Stimulated activated CD4-positive, alpha-beta T cell treated with anti-CD3 and anti-CD28 coated beads, Interleukin-1b, Interleukin-23, amount 100 ng/mL, for 24 hours (primary cell): ENCODE results near the gene CDK16.
A peak's percentile ranks its signal among the peaks of the same experiment; 100 is the strongest.

ENCODE experiments used
- DNase-seq, 4 experiments: peaks; one replicate each; pipeline ENCODE4 v3.0.0-alpha.2; 2020; ENCODE audit warnings: low read depth in 4 of 4, low spot score in 1 of 4

Gene CDK16

GRCh38 chrX:47206316-47206715 is 12.2 kb upstream of the CDK16 start:
- DNase-seq = no peak

- DNase-seq = no peak
These were observed 10.4 kb upstream of the CDK16 start for GRCh38 chrX:47208108-47208507.

- DNase-seq = no peak
These were observed 8.8 kb upstream of the CDK16 start for GRCh38 chrX:47209508-47210238.

- DNase-seq = no peak
These were observed 7.6 kb upstream of the CDK16 start for GRCh38 chrX:47210661-47211425.

GRCh38 chrX:47212381-47213293 is 5.8 kb upstream of the CDK16 start:
- DNase-seq = no peak

- DNase-seq = no peak
These were observed 3.9 kb upstream of the CDK16 start for GRCh38 chrX:47214435-47215077.

GRCh38 chrX:47215291-47215900 is 3.1 kb upstream of the CDK16 start:
- DNase-seq = no peak

- DNase-seq = no peak
These were observed 2.0 kb upstream of the CDK16 start for GRCh38 chrX:47216393-47216925.

- DNase-seq = peak in 1 of 4 experiments; percentile 5
These were observed 1.2 kb upstream of the CDK16 start for GRCh38 chrX:47217121-47217851.

- DNase-seq = peak; percentile 81 to 95 (median 87)
These were observed 615 bp upstream of the CDK16 start for GRCh38 chrX:47217852-47218279.

- DNase-seq = peak in 2 of 4 experiments; percentile 18 to 26
These were observed 687 bp downstream of the CDK16 start for GRCh38 chrX:47218920-47219815.

GRCh38 chrX:47221756-47222155 is 3.3 kb downstream of the CDK16 start:
- DNase-seq = no peak

GRCh38 chrX:47222751-47223350 is 4.4 kb downstream of the CDK16 start:
- DNase-seq = no peak

- no peak for DNase-seq
These were observed 5.2 kb downstream of the CDK16 start for GRCh38 chrX:47223476-47224250.

GRCh38 chrX:47224266-47224895 is 5.9 kb downstream of the CDK16 start:
- DNase-seq = no peak

GRCh38 chrX:47224896-47225290 is 6.4 kb downstream of the CDK16 start:
- no peak for DNase-seq

- DNase-seq = no peak
These were observed 7.6 kb downstream of the CDK16 start for GRCh38 chrX:47226071-47226470.
